IMR-90 (cell line): ENCODE results near the gene RAPGEF5. TPM values are rescaled to one million over a fixed set of nuclear protein-coding genes. Genes with fewer than 3 reads are reported as not detected.

ENCODE experiments used
- ATAC-seq: fragments of 200-7000 bp; cut with Tn5 transposase; 2 replicates; pipeline ENCODE4 v1.9.1; 2020; ENCODE audit warnings: low read depth, mild to moderate bottlenecking, moderate library complexity
- BruUV-seq: library from RNA; stranded (reverse); fragments of 400-500 nt; replicated peaks from 2 replicates; lab custom pipeline; 2021; lab: Mats Ljungman, UMichigan
- CTCF ChIA-PET: fragments of 300-600 bp; formaldehyde crosslinking; extraction: SDS; loops from one replicate; lab custom pipeline; 2021; ENCODE audit warnings: antibody characterized with exemption; lab: Yijun Ruan, JAX
- POLR2A ChIA-PET: fragments of 300-600 bp; sonication (Branson Sonifier 250); formaldehyde crosslinking; loops from one replicate; lab custom pipeline; 2022; ENCODE audit warnings: antibody characterized with exemption; ENCODE audit not compliant: unreplicated experiment; lab: Charles Lee
- DNase-seq: peaks from one replicate; pipeline ENCODE4 v3.0.0; 2013
- H2AFZ ChIP-seq: replicated peaks from 2 replicates; pipeline ENCODE3; 2013; ENCODE audit warnings: low read length, mild to moderate bottlenecking; ENCODE audit not compliant: poor library complexity
- H2AK5ac ChIP-seq: 2 replicates; pipeline ENCODE4 v1.6.1; 2013; ENCODE audit warnings: low read depth, low read length, inconsistent platforms
- H2AK9ac ChIP-seq: replicated peaks from 2 replicates; pipeline ENCODE3; 2013; ENCODE audit warnings: mild to moderate bottlenecking, low read depth, low read length, moderate library complexity; ENCODE audit not compliant: poor library complexity
- H2BK120ac ChIP-seq: 2 replicates; pipeline ENCODE4 v1.6.1; 2013; ENCODE audit warnings: low read depth, low read length, inconsistent platforms
- H2BK15ac ChIP-seq: 3 replicates; pipeline ENCODE4 v1.6.1; 2013; ENCODE audit warnings: low read depth, low read length, inconsistent platforms
- H2BK20ac ChIP-seq: 2 replicates; pipeline ENCODE4 v1.6.1; 2013; ENCODE audit warnings: low read depth, mild to moderate bottlenecking, inconsistent platforms, low read length, moderate library complexity
- H2BK5ac ChIP-seq: 2 replicates; pipeline ENCODE4 v1.6.1; 2013; ENCODE audit warnings: mild to moderate bottlenecking, low read depth, low read length, inconsistent platforms; ENCODE audit not compliant: poor library complexity, severe bottlenecking
- H3K14ac ChIP-seq: replicated peaks from 2 replicates; pipeline ENCODE4 v1.6.1; 2013; ENCODE audit warnings: low read depth, low read length, inconsistent platforms
- H3K18ac ChIP-seq: 2 replicates; pipeline ENCODE4 v1.6.1; 2013; ENCODE audit warnings: low read depth, low read length, control low read depth
- H3K23ac ChIP-seq: 2 replicates; pipeline ENCODE4 v1.6.1; 2013; ENCODE audit warnings: low read depth, low read length, inconsistent platforms
- H3K27ac ChIP-seq: 2 replicates; pipeline ENCODE4 v1.5.1; 2013; ENCODE audit warnings: mild to moderate bottlenecking, control low read depth, low read length; ENCODE audit not compliant: insufficient read depth
- H3K27me3 ChIP-seq: 2 replicates; pipeline ENCODE4 v1.6.1; 2013; ENCODE audit warnings: low read length; ENCODE audit not compliant: control insufficient read depth, insufficient read depth
- H3K36me3 ChIP-seq: 2 replicates; pipeline ENCODE4 v1.6.1; 2013; ENCODE audit warnings: low read length, mixed read lengths; ENCODE audit not compliant: control insufficient read depth, insufficient read depth
- H3K4ac ChIP-seq: 2 replicates; pipeline ENCODE4 v1.6.1; 2013; ENCODE audit warnings: low read depth, low read length, inconsistent platforms
- H3K4me1 ChIP-seq: 2 replicates; pipeline ENCODE4 v1.6.1; 2013; ENCODE audit warnings: low read length, mixed read lengths; ENCODE audit not compliant: control insufficient read depth, insufficient read depth
- H3K4me2 ChIP-seq: 2 replicates; pipeline ENCODE4 v1.6.1; 2013; ENCODE audit warnings: low read depth, mild to moderate bottlenecking, control low read depth, low read length, moderate library complexity
- H3K4me3 ChIP-seq: 2 replicates; pipeline ENCODE4 v1.5.1; 2013; ENCODE audit warnings: low read depth, mild to moderate bottlenecking, control low read depth, low read length, moderate library complexity; ENCODE audit not compliant: insufficient read depth
- H3K56ac ChIP-seq: 2 replicates; pipeline ENCODE4 v1.6.1; 2013; ENCODE audit warnings: low read length, inconsistent platforms; ENCODE audit not compliant: insufficient read depth; ENCODE audit errors: extremely low read depth
- H3K79me1 ChIP-seq, 2 experiments: 2 replicates each; pipeline ENCODE4 v1.6.1; 2013; ENCODE audit warnings: low read length in 2 of 2, inconsistent platforms in 1 of 2, low read depth in 1 of 2
- H3K9ac ChIP-seq: 2 replicates; pipeline ENCODE4 v1.6.1; 2013; ENCODE audit warnings: low read depth, low read length, control low read depth
- H3K9me1 ChIP-seq: 2 replicates; pipeline ENCODE4 v1.6.1; 2013; ENCODE audit warnings: low read length, inconsistent platforms; ENCODE audit not compliant: insufficient read depth
- H3K9me3 ChIP-seq: 2 replicates; pipeline ENCODE4 v1.6.1; 2013; ENCODE audit warnings: low read length; ENCODE audit not compliant: control insufficient read depth, insufficient read depth
- H4K20me1 ChIP-seq: 2 replicates; pipeline ENCODE4 v1.6.1; 2013; ENCODE audit warnings: low read length, inconsistent platforms; ENCODE audit not compliant: insufficient read depth
- H4K5ac ChIP-seq: 2 replicates; pipeline ENCODE4 v1.6.1; 2013; ENCODE audit warnings: mild to moderate bottlenecking, low read depth, low read length, control low read depth
- H4K8ac ChIP-seq, 2 experiments: 2 replicates each; pipeline ENCODE4 v1.6.1; 2013; ENCODE audit warnings: low read depth in 2 of 2, low read length in 2 of 2, control low read depth in 1 of 2, inconsistent platforms in 1 of 2
- H4K91ac ChIP-seq: 2 replicates; pipeline ENCODE4 v1.6.1; 2013; ENCODE audit warnings: low read depth, low read length, inconsistent platforms; ENCODE audit not compliant: insufficient read depth
- CEBPB ChIP-seq: IDR thresholded peaks from 2 replicates; pipeline ENCODE4 v1.6.1; 2012; ENCODE audit warnings: low read depth, low read length, improper control_type of control experiment
- FOS ChIP-seq: fragments of 150-350 bp; IDR thresholded peaks from 2 replicates; pipeline ENCODE4 v1.6.1; 2016; ENCODE audit warnings: low read depth, low read length
- MAFK ChIP-seq: IDR thresholded peaks from 2 replicates; pipeline ENCODE4 v1.6.1; 2012; ENCODE audit warnings: low read depth, low read length, improper control_type of control experiment
- WGBS, 2 experiments: methylation state at CpG; one replicate each; pipeline versions ENCODE4 v1.1.5 to v1.1.7; 2013; ENCODE audit warnings: missing lambda C conversion rate in 2 of 2; ENCODE audit not compliant: insufficient read length in 1 of 2; ENCODE audit errors: extremely low coverage in 2 of 2; 5-methylcytosine and 5-hydroxymethylcytosine counted together
- dilution Hi-C: fragments of 300-500 bp; cut with HindIII; formaldehyde crosslinking; loops from one replicate; pipeline ENCODE4 v1.14.3; 2018; ENCODE audit warnings: low sequenced_read_pairs; ENCODE audit not compliant: unreplicated experiment
- in situ Hi-C: fragments of 300-500 bp; cut with MboI; formaldehyde crosslinking; loops from 3 replicates; pipeline ENCODE4 v1.14.3; 2019; ENCODE audit warnings: low sequenced_read_pairs, inconsistent platforms, mixed read lengths
- intact Hi-C: fragments of 100-400 bp; cut with micrococcal nuclease; formaldehyde crosslinking; loops from 2 replicates; pipeline ENCODE4 v1.10.0; 2022
- polyA plus RNA-seq, 3 experiments: library from polyadenylated mRNA; depleted of rRNA; stranded (reverse); fragments of >200 nt; gene quantifications; 2 replicates each; pipeline ENCODE4 v1.2.3, GENCODE V29; 2012; ENCODE audit warnings: low replicate concordance in 1 of 3
- total RNA-seq: library from RNA; depleted of rRNA; stranded (reverse); fragments of >200 nt; gene quantifications from 2 replicates; pipeline ENCODE4 v1.2.3, GENCODE V29; 2012
- TF ChIP-seq, protein P1 (sequence below): conservative IDR thresholded peaks from 2 replicates; pipeline ENCODE4 v1.5.1; 2012; ENCODE audit warnings: mild to moderate bottlenecking, low read depth, low read length, improper control_type of control experiment

The RAPGEF5 gene
- total and polyA plus RNA-seq, 2 of the 4 experiments (the other 2 are of a cell fraction), result 0.05 to 0.18 TPM

DNA sequence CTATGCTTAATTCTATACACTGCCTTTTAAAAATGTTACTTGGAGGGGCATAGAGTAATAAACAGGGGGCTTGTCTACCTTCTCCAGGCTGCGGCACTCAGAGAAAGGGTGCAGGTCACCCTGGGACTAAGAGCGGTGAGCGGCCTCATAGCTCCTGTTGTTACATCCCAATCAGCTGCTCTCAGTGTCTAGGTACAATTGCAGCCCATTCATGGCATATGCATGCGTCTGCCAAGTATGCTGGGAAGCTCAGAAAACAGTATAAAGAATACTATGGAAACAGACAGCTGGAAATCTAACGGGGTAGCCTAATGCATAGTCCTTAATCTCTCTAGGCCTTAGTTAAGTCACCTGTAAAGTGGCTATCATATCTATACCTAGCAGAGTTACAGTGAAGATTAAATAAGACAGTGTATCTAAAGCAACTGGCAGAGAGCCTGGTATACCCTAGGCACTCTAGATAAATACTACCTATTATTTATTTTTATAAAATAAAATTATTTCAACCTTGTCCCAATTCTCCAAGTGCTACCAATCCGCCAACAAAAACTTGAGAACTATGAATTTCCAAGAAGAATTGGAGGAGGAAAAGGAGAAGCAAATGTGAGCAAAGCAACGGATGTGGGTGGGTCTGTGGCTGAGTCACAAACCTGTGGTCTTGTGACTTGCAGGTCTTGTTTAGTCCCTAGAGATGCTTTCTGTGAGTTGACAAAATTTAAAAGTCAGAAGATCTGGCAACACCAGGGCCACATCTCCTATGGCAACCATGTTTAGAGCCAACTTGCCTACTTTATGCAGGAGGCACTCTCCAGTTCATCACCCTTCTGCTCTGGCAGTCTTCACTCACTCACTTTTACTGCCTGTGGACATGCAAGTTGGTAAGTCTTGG, 183.0 kb downstream of the RAPGEF5 start:
- Histone ChIP-seq H2AK9ac (no peak overlapping the region), H2AK5ac (no peak overlapping the region), H4K91ac (no peak overlapping the region), H2BK5ac (no peak overlapping the region), H3K18ac (no peak overlapping the region), H2AFZ (no peak overlapping the region), H2BK15ac (no peak overlapping the region), H3K23ac (no peak overlapping the region), H3K9me3 (no peaks in the 10 kb centered on the region), H3K27ac (no peak overlapping the region), H3K9ac (no peak overlapping the region), H4K20me1 (no peaks in the 10 kb centered on the region), H2BK120ac (no peak overlapping the region), H3K4me1 (no peaks in the 10 kb centered on the region), H3K79me1 (no peaks in the 10 kb centered on the region), H3K4ac (no peak overlapping the region), H4K8ac (no peak overlapping the region), H3K9me1 (no peaks in the 10 kb centered on the region), H3K27me3 (peaks cover 2% of the 10 kb centered on the region; the same call in 1 of the 2 replicates), H3K56ac (no peak overlapping the region), H3K14ac (no peak overlapping the region), H2BK20ac (no peak overlapping the region), H4K5ac (no peak overlapping the region), H3K4me2 (no peak overlapping the region), H3K4me3 (no peak overlapping the region), H3K36me3 (no peaks in the 10 kb centered on the region)
- ATAC-seq (no peak), DNase-seq (no peak)
- dilution Hi-C loops, result no loop called here
- BruUV-seq, result no TSS peak
- 60% methylated on average over 1 of the region's 7 CpGs; no CpG with 5 or more reads in 1 of the 2 experiments for WGBS, 2 experiments
- ChIA-PET CTCF (interaction anchor here (1.6 kb wide), 1 partner anchor 18 kb away, joined by 6 read pairs; no protein-coding TSS in a partner anchor), POLR2A (no interaction called here)
- intact Hi-C loops, result no loop called here
- in situ Hi-C loops, result no loop called here
- TF ChIP-seq FOS (no peak), CEBPB (no peak), MAFK (no peak)
- TF ChIP-seq, protein P1, sequence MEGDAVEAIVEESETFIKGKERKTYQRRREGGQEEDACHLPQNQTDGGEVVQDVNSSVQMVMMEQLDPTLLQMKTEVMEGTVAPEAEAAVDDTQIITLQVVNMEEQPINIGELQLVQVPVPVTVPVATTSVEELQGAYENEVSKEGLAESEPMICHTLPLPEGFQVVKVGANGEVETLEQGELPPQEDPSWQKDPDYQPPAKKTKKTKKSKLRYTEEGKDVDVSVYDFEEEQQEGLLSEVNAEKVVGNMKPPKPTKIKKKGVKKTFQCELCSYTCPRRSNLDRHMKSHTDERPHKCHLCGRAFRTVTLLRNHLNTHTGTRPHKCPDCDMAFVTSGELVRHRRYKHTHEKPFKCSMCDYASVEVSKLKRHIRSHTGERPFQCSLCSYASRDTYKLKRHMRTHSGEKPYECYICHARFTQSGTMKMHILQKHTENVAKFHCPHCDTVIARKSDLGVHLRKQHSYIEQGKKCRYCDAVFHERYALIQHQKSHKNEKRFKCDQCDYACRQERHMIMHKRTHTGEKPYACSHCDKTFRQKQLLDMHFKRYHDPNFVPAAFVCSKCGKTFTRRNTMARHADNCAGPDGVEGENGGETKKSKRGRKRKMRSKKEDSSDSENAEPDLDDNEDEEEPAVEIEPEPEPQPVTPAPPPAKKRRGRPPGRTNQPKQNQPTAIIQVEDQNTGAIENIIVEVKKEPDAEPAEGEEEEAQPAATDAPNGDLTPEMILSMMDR, result no peak
